CD4-positive, alpha-beta T cell treated with Interleukin-17A for 4 hours (primary cell): Measurements from ENCODE around the gene SYT17.
"Not testable (repeated sequence)": the region's sequence is repeated elsewhere in the genome, so short reads cannot be mapped to it uniquely, and the experiment has no call there.

Experiments
- DNase-seq: peaks from one replicate; pipeline ENCODE4 v3.0.0-alpha.2; 2020; ENCODE audit warnings: mixed read lengths

SYT17 gene

GRCh38 chr16:19174478-19174877 lies 6.4 kb downstream of the SYT17 start:
- no peak for DNase-seq

- no peak for DNase-seq
These were observed 7.6 kb downstream of the SYT17 start for GRCh38 chr16:19175492-19176262.

GRCh38 chr16:19177111-19177739 lies 9.2 kb downstream of the SYT17 start:
- DNase-seq: no peak

GRCh38 chr16:19179546-19180490 lies 11.8 kb downstream of the SYT17 start:
- DNase-seq: peak; percentile 20

- no peak for DNase-seq
These were observed 12.7 kb downstream of the SYT17 start for GRCh38 chr16:19180741-19181140.

- DNase-seq: no peak
These were observed 14.4 kb downstream of the SYT17 start for GRCh38 chr16:19182481-19182880.

GRCh38 chr16:19183187-19183586 lies 15.1 kb downstream of the SYT17 start:
- DNase-seq: no peak

- no peak for DNase-seq
These were observed 16.9 kb downstream of the SYT17 start for GRCh38 chr16:19184823-19185509.

GRCh38 chr16:19185510-19185851 lies 17.4 kb downstream of the SYT17 start:
- DNase-seq: no peak

GRCh38 chr16:19186408-19186807 lies 18.4 kb downstream of the SYT17 start:
- no peak for DNase-seq

- not testable (repeated sequence) for DNase-seq
These were observed 19.9 kb downstream of the SYT17 start for GRCh38 chr16:19187961-19188360.

GRCh38 chr16:19188406-19188805 lies 20.4 kb downstream of the SYT17 start:
- no peak for DNase-seq

GRCh38 chr16:19192865-19193264 lies 24.8 kb downstream of the SYT17 start:
- no peak for DNase-seq

GRCh38 chr16:19196871-19197270 lies 28.8 kb downstream of the SYT17 start:
- no peak for DNase-seq

- no peak for DNase-seq
These were observed 35.4 kb downstream of the SYT17 start for GRCh38 chr16:19203374-19203966.

- DNase-seq: no peak
These were observed 42.4 kb downstream of the SYT17 start for GRCh38 chr16:19210280-19210924.

- no peak for DNase-seq
These were observed 42.9 kb downstream of the SYT17 start for GRCh38 chr16:19210968-19211367.

GRCh38 chr16:19212059-19212458 lies 44.0 kb downstream of the SYT17 start:
- DNase-seq: no peak

GRCh38 chr16:19213885-19214284 lies 45.8 kb downstream of the SYT17 start:
- DNase-seq: no peak

GRCh38 chr16:19215705-19216104 lies 47.7 kb downstream of the SYT17 start:
- DNase-seq: no peak

- no peak for DNase-seq
These were observed 50.5 kb downstream of the SYT17 start for GRCh38 chr16:19218581-19218980.

- no peak for DNase-seq
These were observed 51.8 kb downstream of the SYT17 start for GRCh38 chr16:19219836-19220235.
